Activated CD8-positive, alpha-beta memory T cell treated with anti-CD3 and anti-CD28 coated beads, Interleukin-2, amount 50 U/mL, for 4 hours (primary cell): ENCODE data around the gene RAB29.
"Not testable (repeated sequence)": the region's sequence is repeated elsewhere in the genome, so short reads cannot be mapped to it uniquely, and the experiment has no call there.

Experiments used
- DNase-seq: peaks from one replicate; pipeline ENCODE4 v3.0.0-alpha.2; 2020

The RAB29 gene

GRCh38 chr1:205775015-205775716, at the start of gene RAB29:
Gene RAB29, minus strand, starts transcription at chr1:205775482. Its CDS starts 526 bp downstream, at chr1:205774956.
- DNase-seq = peak; percentile 78

- no peak for DNase-seq
Observed at GRCh38 chr1:205824180-205824579, 48.9 kb upstream of the RAB29 start.

GRCh38 chr1:205823260-205823659, 48.0 kb upstream of the RAB29 start:
- not testable (repeated sequence) for DNase-seq

- DNase-seq = no peak
Observed at GRCh38 chr1:205822397-205822796, 47.1 kb upstream of the RAB29 start.

GRCh38 chr1:205817988-205818387, 42.7 kb upstream of the RAB29 start:
- no peak for DNase-seq

- no peak for DNase-seq
Observed at GRCh38 chr1:205817364-205817763, 42.1 kb upstream of the RAB29 start.

GRCh38 chr1:205813755-205814058, 38.4 kb upstream of the RAB29 start:
- no peak for DNase-seq

GRCh38 chr1:205812878-205813754, 37.8 kb upstream of the RAB29 start, which contains the start of gene SLC41A1:
Gene SLC41A1, minus strand, starts transcription at chr1:205813198. Its CDS starts 2,757 bp downstream, at chr1:205810441.
- peak; percentile 90 for DNase-seq

GRCh38 chr1:205812271-205812877, 37.1 kb upstream of the RAB29 start:
- DNase-seq = no peak

- no peak for DNase-seq
Observed at GRCh38 chr1:205811660-205812059, 36.4 kb upstream of the RAB29 start.

- DNase-seq = no peak
Observed at GRCh38 chr1:205810448-205811157, 35.3 kb upstream of the RAB29 start.

GRCh38 chr1:205809942-205810345, 34.7 kb upstream of the RAB29 start:
- no peak for DNase-seq

- DNase-seq = no peak
Observed at GRCh38 chr1:205809469-205809868, 34.2 kb upstream of the RAB29 start.

GRCh38 chr1:205805082-205805711, 29.9 kb upstream of the RAB29 start:
- peak; percentile 42 for DNase-seq

GRCh38 chr1:205804605-205805004, 29.3 kb upstream of the RAB29 start:
- DNase-seq = no peak

GRCh38 chr1:205803986-205804385, 28.7 kb upstream of the RAB29 start:
- no peak for DNase-seq

- DNase-seq = no peak
Observed at GRCh38 chr1:205802060-205802459, 26.8 kb upstream of the RAB29 start.

- no peak for DNase-seq
Observed at GRCh38 chr1:205800981-205801703, 25.9 kb upstream of the RAB29 start.

GRCh38 chr1:205800427-205800826, 25.1 kb upstream of the RAB29 start:
- DNase-seq = no peak

- no peak for DNase-seq
Observed at GRCh38 chr1:205798577-205798976, 23.3 kb upstream of the RAB29 start.

GRCh38 chr1:205797168-205797567, 21.9 kb upstream of the RAB29 start:
- DNase-seq = no peak
